K562 (cell line): Measurements from ENCODE around the gene ATP8B4.

Experiments
- ZFP36 ChIP-seq: fragments of 150-350 bp; IDR thresholded peaks from 2 replicates; pipeline ENCODE4 v1.6.1; 2018; ENCODE audit warnings: low read length, low read depth; ENCODE audit not compliant: partially characterized antibody
- ZNF121 ChIP-seq: sonication (generic); formaldehyde crosslinking; conservative IDR thresholded peaks from 2 replicates; pipeline ENCODE4 v1.8.0; 2022; ENCODE audit warnings: missing genetic modification reagents
- ZSCAN29 ChIP-seq: fragments of 450-650 bp; IDR thresholded peaks from 2 replicates; pipeline ENCODE4 v1.6.1; 2017
- TF ChIP-seq, protein P1 (sequence below), 3 experiments: IDR thresholded peaks in 2 of 3; conservative IDR thresholded peaks in 1 of 3; 2 replicates each; pipeline ENCODE4 v1.5.1; 2011 to 2012; ENCODE audit warnings: low read length in 3 of 3, mild to moderate bottlenecking in 3 of 3, control low read depth in 2 of 3, improper control_type of control experiment in 1 of 3, inconsistent platforms in 1 of 3, low read depth in 1 of 3, mixed read lengths in 1 of 3, moderate library complexity in 1 of 3; ENCODE audit not compliant: insufficient read depth in 2 of 3
- TF ChIP-seq, protein P2 (sequence below): fragments of 450-650 bp; formaldehyde crosslinking; IDR thresholded peaks from 2 replicates; pipeline ENCODE4 v1.4.0; 2022; ENCODE audit warnings: missing genetic modification characterization
- TF ChIP-seq, protein P3 (sequence below): fragments of 250-450 bp; sonication (Bioruptor Pico); IDR thresholded peaks from 2 replicates; pipeline ENCODE4 v1.8.0; 2021; ENCODE audit warnings: borderline replicate concordance, mild to moderate bottlenecking, moderate library complexity; ENCODE audit not compliant: poor library complexity, severe bottlenecking

DNA sequence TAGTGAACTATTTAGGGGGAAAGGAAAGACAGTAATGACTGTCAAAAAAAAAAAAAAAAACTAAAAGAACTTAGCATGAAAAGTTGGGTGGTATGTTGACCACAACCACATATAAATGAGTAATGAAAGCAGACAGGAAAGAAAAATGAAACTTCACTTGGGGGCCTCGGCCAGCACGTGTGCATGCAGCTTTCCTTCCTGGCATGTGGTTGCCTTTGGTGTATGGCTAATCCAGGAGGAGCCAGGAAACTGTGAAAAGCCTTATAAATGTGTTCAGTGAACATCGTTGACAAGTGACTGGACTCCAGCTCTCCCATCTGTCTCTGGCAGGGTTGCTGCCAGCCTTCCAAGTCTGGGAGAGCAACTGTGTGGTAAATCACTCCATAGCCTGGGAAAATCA lies 303.1 kb downstream of the ATP8B4 start:
- no peak for TF ChIP-seq ZFP36
- TF ChIP-seq, protein P1, sequence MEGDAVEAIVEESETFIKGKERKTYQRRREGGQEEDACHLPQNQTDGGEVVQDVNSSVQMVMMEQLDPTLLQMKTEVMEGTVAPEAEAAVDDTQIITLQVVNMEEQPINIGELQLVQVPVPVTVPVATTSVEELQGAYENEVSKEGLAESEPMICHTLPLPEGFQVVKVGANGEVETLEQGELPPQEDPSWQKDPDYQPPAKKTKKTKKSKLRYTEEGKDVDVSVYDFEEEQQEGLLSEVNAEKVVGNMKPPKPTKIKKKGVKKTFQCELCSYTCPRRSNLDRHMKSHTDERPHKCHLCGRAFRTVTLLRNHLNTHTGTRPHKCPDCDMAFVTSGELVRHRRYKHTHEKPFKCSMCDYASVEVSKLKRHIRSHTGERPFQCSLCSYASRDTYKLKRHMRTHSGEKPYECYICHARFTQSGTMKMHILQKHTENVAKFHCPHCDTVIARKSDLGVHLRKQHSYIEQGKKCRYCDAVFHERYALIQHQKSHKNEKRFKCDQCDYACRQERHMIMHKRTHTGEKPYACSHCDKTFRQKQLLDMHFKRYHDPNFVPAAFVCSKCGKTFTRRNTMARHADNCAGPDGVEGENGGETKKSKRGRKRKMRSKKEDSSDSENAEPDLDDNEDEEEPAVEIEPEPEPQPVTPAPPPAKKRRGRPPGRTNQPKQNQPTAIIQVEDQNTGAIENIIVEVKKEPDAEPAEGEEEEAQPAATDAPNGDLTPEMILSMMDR (IDR thresholded peaks at IDR 0.05 in 2 of 3, conservative IDR thresholded peaks at IDR 0.05 in 1 of 3; ENCODE audit: insufficient read depth in 2 of 3, low read depth in 1 of 3, low read length in 3 of 3), result no peak
- TF ChIP-seq, protein P2, sequence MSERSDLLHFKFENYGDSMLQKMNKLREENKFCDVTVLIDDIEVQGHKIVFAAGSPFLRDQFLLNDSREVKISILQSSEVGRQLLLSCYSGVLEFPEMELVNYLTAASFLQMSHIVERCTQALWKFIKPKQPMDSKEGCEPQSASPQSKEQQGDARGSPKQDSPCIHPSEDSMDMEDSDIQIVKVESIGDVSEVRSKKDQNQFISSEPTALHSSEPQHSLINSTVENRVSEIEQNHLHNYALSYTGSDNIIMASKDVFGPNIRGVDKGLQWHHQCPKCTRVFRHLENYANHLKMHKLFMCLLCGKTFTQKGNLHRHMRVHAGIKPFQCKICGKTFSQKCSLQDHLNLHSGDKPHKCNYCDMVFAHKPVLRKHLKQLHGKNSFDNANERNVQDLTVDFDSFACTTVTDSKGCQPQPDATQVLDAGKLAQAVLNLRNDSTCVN, result no peak
- TF ChIP-seq ZSCAN29, result no peak
- TF ChIP-seq, protein P3, sequence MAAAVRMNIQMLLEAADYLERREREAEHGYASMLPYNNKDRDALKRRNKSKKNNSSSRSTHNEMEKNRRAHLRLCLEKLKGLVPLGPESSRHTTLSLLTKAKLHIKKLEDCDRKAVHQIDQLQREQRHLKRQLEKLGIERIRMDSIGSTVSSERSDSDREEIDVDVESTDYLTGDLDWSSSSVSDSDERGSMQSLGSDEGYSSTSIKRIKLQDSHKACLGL (CRISPR knock-in tag), result no peak
- TF ChIP-seq ZNF121 (CRISPR knock-in tag), result no peak
